MCF 10A (cell line): ENCODE results near the gene TACC3. TPM values are rescaled to one million over a fixed set of nuclear protein-coding genes. Genes with fewer than 3 reads are reported as not detected.

Experiments
- BruUV-seq: library from RNA; stranded (reverse); fragments of 400-500 nt; replicated peaks from 2 replicates; lab custom pipeline; 2021; lab: Mats Ljungman, UMichigan
- CTCF ChIA-PET: fragments of 300-600 bp; sonication (Branson Sonifier 250); formaldehyde crosslinking; extraction: SDS; loops from one replicate; lab custom pipeline; 2021; ENCODE audit warnings: antibody characterized with exemption, inconsistent platforms; lab: Yijun Ruan, JAX
- POLR2A ChIA-PET: fragments of 300-600, 350-650 bp; sonication (Branson Sonifier 250); formaldehyde crosslinking; extraction: SDS; loops from one replicate; lab custom pipeline; 2020; ENCODE audit warnings: antibody characterized with exemption, inconsistent platforms; lab: Yijun Ruan, JAX
- DNase-seq: peaks from one replicate; pipeline ENCODE4 v3.0.0-alpha.2; 2018; ENCODE audit not compliant: unreplicated experiment
- H3K27ac Mint-ChIP-seq: one replicate; pipeline ENCODE4 v1.8.0; 2022; ENCODE audit warnings: mild to moderate bottlenecking, low read depth, mixed read lengths; ENCODE audit not compliant: unreplicated experiment
- H3K27me3 Mint-ChIP-seq: one replicate; pipeline ENCODE4 v1.8.0; 2022; ENCODE audit warnings: mixed read lengths; ENCODE audit not compliant: insufficient read depth, unreplicated experiment
- H3K36me3 Mint-ChIP-seq: one replicate; pipeline ENCODE4 v1.8.0; 2022; ENCODE audit warnings: mild to moderate bottlenecking, moderate library complexity, mixed read lengths; ENCODE audit not compliant: insufficient read depth, unreplicated experiment
- H3K4me1 Mint-ChIP-seq: one replicate; pipeline ENCODE4 v1.8.0; 2022; ENCODE audit warnings: mixed read lengths; ENCODE audit not compliant: insufficient read depth, unreplicated experiment
- H3K4me3 Mint-ChIP-seq: one replicate; pipeline ENCODE4 v1.8.0; 2022; ENCODE audit warnings: mild to moderate bottlenecking, moderate library complexity, mixed read lengths; ENCODE audit not compliant: unreplicated experiment
- H3K9me3 Mint-ChIP-seq: one replicate; pipeline ENCODE4 v1.8.0; 2022; ENCODE audit warnings: mixed read lengths; ENCODE audit not compliant: unreplicated experiment
- intact Hi-C: fragments of 100-400 bp; cut with micrococcal nuclease; formaldehyde crosslinking; loops from 2 replicates; pipeline ENCODE4 v1.14.1; 2022
- total RNA-seq: library from RNA; stranded (reverse); gene quantifications from 2 replicates; pipeline ENCODE4 v1.2.3, GENCODE V29; 2022
- TF ChIP-seq, protein P1 (sequence below): fragments of 200-600 bp; IDR thresholded peaks from one replicate; pipeline ENCODE4 v1.8.0; 2022; ENCODE audit warnings: antibody characterized with exemption, mild to moderate bottlenecking; ENCODE audit not compliant: unreplicated experiment

The TACC3 gene
- total RNA-seq, 1 experiment from 2014 or later = 69.8 TPM

DNA sequence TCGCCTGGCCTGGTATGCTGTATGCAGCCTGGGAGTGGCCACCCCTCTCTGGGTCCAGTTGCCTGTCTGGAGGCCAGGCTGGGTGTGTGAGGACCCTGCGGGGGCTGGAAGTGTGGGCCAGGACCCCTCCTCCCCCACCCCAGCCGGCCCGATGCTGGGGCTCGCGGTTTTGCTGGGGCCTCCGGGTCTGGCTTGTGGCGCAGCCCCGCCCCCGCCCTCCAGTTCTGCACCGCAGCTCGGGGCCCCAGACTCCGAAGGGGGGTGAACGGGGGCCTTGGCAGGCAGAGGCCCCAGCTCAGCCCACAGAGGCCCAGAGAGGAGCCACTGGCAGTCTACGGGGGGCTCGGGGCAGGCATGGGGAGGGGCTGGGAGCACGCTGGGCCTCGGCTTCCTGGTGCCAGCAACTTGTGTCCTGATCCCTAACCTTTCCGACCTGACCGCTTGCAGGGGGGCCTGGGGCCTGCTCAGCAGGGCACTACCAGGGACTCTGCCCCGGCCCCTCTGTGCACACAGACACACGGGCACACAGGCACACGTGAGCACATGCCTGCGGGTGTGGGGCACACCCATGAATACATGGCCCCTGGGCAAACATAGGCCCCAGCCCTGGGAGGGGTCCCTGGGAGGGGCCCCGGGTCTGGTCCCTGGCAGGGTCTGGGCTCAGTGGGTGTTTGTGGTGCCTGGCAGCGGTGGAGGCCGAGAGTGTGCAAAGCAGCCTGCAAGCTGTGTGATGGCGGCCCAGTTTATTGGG is 50.4 kb downstream of the TACC3 start:
- Mint-ChIP-seq H3K4me3 (no peak overlapping the region), H3K36me3 (no peaks in the 10 kb centered on the region), H3K4me1 (no peaks in the 10 kb centered on the region), H3K27me3 (no peaks in the 10 kb centered on the region), H3K9me3 (no peaks in the 10 kb centered on the region), H3K27ac (no peak overlapping the region)
- POLR2A ChIA-PET = no interaction called here
- TF ChIP-seq, protein P1, sequence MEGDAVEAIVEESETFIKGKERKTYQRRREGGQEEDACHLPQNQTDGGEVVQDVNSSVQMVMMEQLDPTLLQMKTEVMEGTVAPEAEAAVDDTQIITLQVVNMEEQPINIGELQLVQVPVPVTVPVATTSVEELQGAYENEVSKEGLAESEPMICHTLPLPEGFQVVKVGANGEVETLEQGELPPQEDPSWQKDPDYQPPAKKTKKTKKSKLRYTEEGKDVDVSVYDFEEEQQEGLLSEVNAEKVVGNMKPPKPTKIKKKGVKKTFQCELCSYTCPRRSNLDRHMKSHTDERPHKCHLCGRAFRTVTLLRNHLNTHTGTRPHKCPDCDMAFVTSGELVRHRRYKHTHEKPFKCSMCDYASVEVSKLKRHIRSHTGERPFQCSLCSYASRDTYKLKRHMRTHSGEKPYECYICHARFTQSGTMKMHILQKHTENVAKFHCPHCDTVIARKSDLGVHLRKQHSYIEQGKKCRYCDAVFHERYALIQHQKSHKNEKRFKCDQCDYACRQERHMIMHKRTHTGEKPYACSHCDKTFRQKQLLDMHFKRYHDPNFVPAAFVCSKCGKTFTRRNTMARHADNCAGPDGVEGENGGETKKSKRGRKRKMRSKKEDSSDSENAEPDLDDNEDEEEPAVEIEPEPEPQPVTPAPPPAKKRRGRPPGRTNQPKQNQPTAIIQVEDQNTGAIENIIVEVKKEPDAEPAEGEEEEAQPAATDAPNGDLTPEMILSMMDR = no peak
- intact Hi-C loops = no loop called here
- DNase-seq = no peak
- no TSS peak for BruUV-seq
- CTCF ChIA-PET = interaction anchor here (0.6 kb wide), 1 partner anchor 11 kb away, joined by 3 read pairs; no protein-coding TSS in a partner anchor

DNA sequence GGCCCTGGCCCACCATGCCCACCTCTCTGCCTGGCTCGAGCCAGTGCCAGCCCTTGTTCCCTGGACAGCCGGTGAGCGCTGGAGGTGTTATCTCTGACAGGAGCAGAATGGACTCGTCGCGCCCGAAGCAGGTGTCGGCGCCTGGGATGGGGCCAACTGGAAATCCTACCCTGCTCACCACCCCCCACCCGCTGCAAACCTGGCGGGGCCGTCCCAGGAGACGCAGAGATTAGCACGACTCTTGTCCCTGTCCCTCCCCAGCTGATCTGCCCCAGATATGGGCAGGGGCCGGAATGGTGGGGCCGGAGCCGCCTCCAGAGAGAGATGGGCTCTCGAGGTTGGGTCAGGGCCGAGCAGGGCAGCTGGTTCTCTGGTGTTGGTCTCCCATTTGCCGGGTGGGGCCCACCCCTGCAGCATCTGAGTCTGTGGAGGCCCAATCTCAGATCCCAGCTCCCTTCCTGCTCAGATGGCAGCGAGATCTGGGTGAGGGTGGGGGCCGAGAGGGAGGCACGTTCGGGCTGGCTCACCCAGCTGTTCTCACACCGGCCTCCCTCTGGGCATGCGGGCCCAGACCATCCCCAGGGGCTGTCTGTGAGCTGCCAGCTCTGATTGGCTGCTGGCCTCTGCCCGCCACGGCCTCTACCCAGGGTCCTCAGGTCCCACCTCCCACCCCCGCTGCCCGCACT is 51.7 kb downstream of the TACC3 start:
- intact Hi-C loops = no loop called here
- Mint-ChIP-seq H3K9me3 (no peaks in the 10 kb centered on the region), H3K27ac (no peak overlapping the region), H3K36me3 (no peaks in the 10 kb centered on the region), H3K4me1 (no peaks in the 10 kb centered on the region), H3K4me3 (no peak overlapping the region), H3K27me3 (no peaks in the 10 kb centered on the region)
- no TSS peak for BruUV-seq
- CTCF ChIA-PET = no interaction called here
- DNase-seq = no peak
- TF ChIP-seq, protein P1 = no peak
- POLR2A ChIA-PET = interaction anchor here (0.9 kb wide), 1 partner anchor 21 kb away, joined by 4 read pairs; no protein-coding TSS in a partner anchor

DNA sequence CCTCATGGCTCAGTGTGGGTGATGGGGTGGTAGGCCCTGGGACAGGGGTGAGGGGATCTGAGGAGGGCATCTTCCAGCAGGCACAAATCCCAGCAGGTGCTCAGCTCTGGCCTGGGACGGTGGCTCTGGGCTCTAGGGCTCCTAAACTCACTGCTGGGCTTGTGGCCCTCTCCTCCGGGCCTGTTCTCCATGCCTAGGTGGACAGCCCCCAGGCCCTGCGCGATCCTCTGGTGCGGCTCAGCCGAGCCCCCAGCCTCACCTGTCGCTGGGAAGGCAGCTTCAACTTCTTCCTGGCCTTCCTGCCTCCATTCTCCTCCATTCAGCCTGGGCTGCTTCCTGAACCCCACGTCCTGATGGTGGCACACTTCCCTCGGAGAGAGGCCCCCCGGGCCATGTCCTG is 52.4 kb downstream of the TACC3 start:
- Mint-ChIP-seq H3K36me3 (no peaks in the 10 kb centered on the region), H3K4me1 (peaks cover under 1% of the 10 kb centered on the region), H3K27me3 (no peaks in the 10 kb centered on the region), H3K4me3 (no peak overlapping the region), H3K27ac (no peak overlapping the region), H3K9me3 (no peaks in the 10 kb centered on the region)
- intact Hi-C loops = no loop called here
- CTCF ChIA-PET = interaction anchor here (0.7 to 0.9 kb wide), 2 partner anchors 22 to 43 kb away, joined by 3 read pairs; no protein-coding TSS in a partner anchor
- TF ChIP-seq, protein P1 = no peak
- BruUV-seq = no TSS peak
- POLR2A ChIA-PET = interaction anchor here (0.6 to 0.7 kb wide), 2 partner anchors 9 to 46 kb away, joined by 3 read pairs; no protein-coding TSS in a partner anchor
- DNase-seq = no peak
